22Rv1 (cell line): ENCODE results near the gene RAB34.

Experiments
- CTCF ChIP-seq: fragments of 450-650 bp; IDR thresholded peaks from 2 replicates; pipeline ENCODE4 v1.5.1; 2017; ENCODE audit warnings: mild to moderate bottlenecking
- ZFX ChIP-seq: fragments of 450-650 bp; IDR thresholded peaks from 2 replicates; pipeline ENCODE4 v1.6.1; 2017; ENCODE audit warnings: antibody characterized with exemption, borderline replicate concordance

DNA sequence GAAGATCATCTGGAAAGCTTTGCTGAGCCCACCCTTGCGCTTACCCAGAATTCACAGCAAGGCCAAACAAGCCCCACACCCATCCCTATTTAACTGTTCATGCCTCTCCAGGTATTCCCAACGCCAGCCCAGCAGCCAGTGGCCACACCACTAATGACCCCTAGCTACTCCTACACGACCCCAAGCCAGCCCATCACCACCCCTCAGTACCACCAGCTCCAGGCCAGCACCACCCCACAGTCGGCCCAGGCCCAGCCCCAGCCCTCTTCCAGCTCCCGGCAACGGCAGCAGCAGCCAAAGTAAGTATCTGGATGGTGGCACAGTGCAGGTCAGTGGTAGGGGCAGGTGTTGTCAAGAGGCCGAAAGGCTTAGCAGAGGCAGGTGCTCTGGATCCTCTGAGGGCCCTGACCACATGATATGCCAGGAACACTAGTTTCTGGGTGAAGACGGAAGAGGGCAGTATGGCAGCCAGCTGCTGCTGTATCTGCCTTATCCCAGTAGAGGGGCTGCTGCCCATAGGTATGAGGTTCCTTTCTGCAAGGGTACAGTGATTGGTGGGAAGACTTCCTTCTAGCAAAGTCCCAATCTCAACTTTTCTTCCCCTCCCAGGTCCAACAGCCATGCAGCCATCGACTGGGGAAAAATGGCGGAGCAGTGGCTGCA, 16.7 kb downstream of the RAB34 start:
- TF ChIP-seq CTCF (no peak), ZFX (no peak)
